Panc1 (cell line): ENCODE measurements around the gene GNAQ.

Experiments
- TF ChIP-seq, protein P1 (sequence below), 2 experiments: IDR thresholded peaks; 2 replicates each; pipeline ENCODE4 v1.6.1; 2011 to 2012; ENCODE audit warnings: low read depth in 2 of 2, control low read depth in 1 of 2, low read length in 1 of 2, mild to moderate bottlenecking in 1 of 2, moderate library complexity in 1 of 2; ENCODE audit not compliant: insufficient read depth in 1 of 2
- TF ChIP-seq, protein P2 (sequence below): fragments of 450-650 bp; IDR thresholded peaks from 2 replicates; pipeline ENCODE4 v1.5.1; 2017; ENCODE audit warnings: mild to moderate bottlenecking

DNA sequence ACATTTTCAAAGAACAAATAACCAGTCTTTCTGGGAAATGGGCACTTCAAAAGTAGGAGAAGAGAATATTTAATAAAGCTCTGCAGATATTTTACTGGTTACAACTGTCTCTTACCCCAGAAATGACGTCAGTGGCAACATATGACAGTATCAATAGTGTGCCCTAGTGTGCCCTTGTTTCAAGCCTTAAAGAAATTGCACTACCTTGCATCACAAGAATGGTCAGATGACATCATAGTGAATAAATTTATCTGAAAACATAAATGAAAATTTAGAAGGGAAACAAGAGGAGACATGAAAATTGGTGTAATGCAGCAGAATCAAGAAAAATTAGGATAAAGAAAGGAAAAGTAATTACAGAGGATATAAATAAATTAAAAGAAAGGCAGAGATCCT lies 176.7 kb downstream of the GNAQ start:
- TF ChIP-seq, protein P1, sequence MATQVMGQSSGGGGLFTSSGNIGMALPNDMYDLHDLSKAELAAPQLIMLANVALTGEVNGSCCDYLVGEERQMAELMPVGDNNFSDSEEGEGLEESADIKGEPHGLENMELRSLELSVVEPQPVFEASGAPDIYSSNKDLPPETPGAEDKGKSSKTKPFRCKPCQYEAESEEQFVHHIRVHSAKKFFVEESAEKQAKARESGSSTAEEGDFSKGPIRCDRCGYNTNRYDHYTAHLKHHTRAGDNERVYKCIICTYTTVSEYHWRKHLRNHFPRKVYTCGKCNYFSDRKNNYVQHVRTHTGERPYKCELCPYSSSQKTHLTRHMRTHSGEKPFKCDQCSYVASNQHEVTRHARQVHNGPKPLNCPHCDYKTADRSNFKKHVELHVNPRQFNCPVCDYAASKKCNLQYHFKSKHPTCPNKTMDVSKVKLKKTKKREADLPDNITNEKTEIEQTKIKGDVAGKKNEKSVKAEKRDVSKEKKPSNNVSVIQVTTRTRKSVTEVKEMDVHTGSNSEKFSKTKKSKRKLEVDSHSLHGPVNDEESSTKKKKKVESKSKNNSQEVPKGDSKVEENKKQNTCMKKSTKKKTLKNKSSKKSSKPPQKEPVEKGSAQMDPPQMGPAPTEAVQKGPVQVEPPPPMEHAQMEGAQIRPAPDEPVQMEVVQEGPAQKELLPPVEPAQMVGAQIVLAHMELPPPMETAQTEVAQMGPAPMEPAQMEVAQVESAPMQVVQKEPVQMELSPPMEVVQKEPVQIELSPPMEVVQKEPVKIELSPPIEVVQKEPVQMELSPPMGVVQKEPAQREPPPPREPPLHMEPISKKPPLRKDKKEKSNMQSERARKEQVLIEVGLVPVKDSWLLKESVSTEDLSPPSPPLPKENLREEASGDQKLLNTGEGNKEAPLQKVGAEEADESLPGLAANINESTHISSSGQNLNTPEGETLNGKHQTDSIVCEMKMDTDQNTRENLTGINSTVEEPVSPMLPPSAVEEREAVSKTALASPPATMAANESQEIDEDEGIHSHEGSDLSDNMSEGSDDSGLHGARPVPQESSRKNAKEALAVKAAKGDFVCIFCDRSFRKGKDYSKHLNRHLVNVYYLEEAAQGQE (IDR thresholded peaks at IDR 0.05; ENCODE audit: insufficient read depth in 1 of 2, low read depth in 2 of 2, low read length in 1 of 2): no peak
- TF ChIP-seq, protein P2, sequence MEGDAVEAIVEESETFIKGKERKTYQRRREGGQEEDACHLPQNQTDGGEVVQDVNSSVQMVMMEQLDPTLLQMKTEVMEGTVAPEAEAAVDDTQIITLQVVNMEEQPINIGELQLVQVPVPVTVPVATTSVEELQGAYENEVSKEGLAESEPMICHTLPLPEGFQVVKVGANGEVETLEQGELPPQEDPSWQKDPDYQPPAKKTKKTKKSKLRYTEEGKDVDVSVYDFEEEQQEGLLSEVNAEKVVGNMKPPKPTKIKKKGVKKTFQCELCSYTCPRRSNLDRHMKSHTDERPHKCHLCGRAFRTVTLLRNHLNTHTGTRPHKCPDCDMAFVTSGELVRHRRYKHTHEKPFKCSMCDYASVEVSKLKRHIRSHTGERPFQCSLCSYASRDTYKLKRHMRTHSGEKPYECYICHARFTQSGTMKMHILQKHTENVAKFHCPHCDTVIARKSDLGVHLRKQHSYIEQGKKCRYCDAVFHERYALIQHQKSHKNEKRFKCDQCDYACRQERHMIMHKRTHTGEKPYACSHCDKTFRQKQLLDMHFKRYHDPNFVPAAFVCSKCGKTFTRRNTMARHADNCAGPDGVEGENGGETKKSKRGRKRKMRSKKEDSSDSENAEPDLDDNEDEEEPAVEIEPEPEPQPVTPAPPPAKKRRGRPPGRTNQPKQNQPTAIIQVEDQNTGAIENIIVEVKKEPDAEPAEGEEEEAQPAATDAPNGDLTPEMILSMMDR: no peak
